Common myeloid progenitor, CD34-positive (primary cell): ENCODE results near the gene TMEM141.
"Not testable (repeated sequence)": the region's sequence is repeated elsewhere in the genome, so short reads cannot be mapped to it uniquely, and the experiment has no call there.

ENCODE experiments used
- CTCF ChIA-PET: fragments of 350-600 bp; sonication (Branson Sonifier 250); formaldehyde crosslinking; loops from one replicate; lab custom pipeline; 2021; ENCODE audit warnings: antibody characterized with exemption; lab: Charles Lee
- POLR2A ChIA-PET: fragments of 350-600 bp; sonication (Branson Sonifier 250); formaldehyde crosslinking; loops from one replicate; lab custom pipeline; 2021; ENCODE audit warnings: antibody characterized with exemption; lab: Charles Lee
- DNase-seq, 3 donors: peaks; one replicate each; pipeline versions ENCODE4 v3.0.0 to v3.0.0-alpha.2; 2013
- H3K27ac ChIP-seq, 2 experiments: 1 replicate in 1 of 2; 2 replicates in 1 of 2; pipeline ENCODE4 v1.7.0; 2013; ENCODE audit warnings: inconsistent platforms in 2 of 2, low read length in 2 of 2, mild to moderate bottlenecking in 2 of 2, low read depth in 1 of 2, moderate library complexity in 1 of 2; ENCODE audit not compliant: severe bottlenecking in 2 of 2, insufficient read depth in 1 of 2, poor library complexity in 1 of 2
- H3K27me3 ChIP-seq, 5 experiments: replicated peaks in 2 of 5; 1 replicate in 3 of 5; 2 replicates in 2 of 5; pipeline versions ENCODE4 v1.6.1 to v1.7.0; 2013; ENCODE audit warnings: low read length in 4 of 5, mild to moderate bottlenecking in 2 of 5, moderate library complexity in 2 of 5, inconsistent platforms in 1 of 5; ENCODE audit not compliant: insufficient read depth in 5 of 5, control insufficient read depth in 4 of 5
- H3K36me3 ChIP-seq, 4 experiments: 1 replicate in 2 of 4; 2 replicates in 2 of 4; pipeline versions ENCODE4 v1.6.1 to v1.7.0; 2013; ENCODE audit warnings: low read length in 3 of 4, control low read depth in 1 of 4, mild to moderate bottlenecking in 1 of 4; ENCODE audit not compliant: control insufficient read depth in 4 of 4, insufficient read depth in 4 of 4
- H3K4me1 ChIP-seq, 4 experiments: 1 replicate in 3 of 4; 2 replicates in 1 of 4; pipeline versions ENCODE4 v1.6.1 to v1.7.1; 2013; ENCODE audit warnings: low read length in 3 of 4, mild to moderate bottlenecking in 3 of 4, control low read depth in 1 of 4, inconsistent platforms in 1 of 4, moderate library complexity in 1 of 4; ENCODE audit not compliant: control insufficient read depth in 4 of 4, insufficient read depth in 4 of 4; ENCODE audit errors: control extremely low read depth in 1 of 4
- H3K4me3 ChIP-seq, 7 experiments: 1 replicate in 4 of 7; 2 replicates in 3 of 7; pipeline versions ENCODE4 v1.5.1 to v1.7.0; 2013; ENCODE audit warnings: mild to moderate bottlenecking in 7 of 7, low read length in 6 of 7, moderate library complexity in 6 of 7, inconsistent platforms in 2 of 7, low read depth in 2 of 7, control low read depth in 1 of 7; ENCODE audit not compliant: insufficient read depth in 4 of 7, control insufficient read depth in 1 of 7; ENCODE audit errors: extremely low read depth in 1 of 7
- H3K9me3 ChIP-seq, 5 experiments: 1 replicate in 4 of 5; 2 replicates in 1 of 5; pipeline versions ENCODE4 v1.6.1 to v1.7.1; 2013; ENCODE audit warnings: low read length in 4 of 5, mild to moderate bottlenecking in 2 of 5, inconsistent platforms in 1 of 5, low read depth in 1 of 5, moderate library complexity in 1 of 5; ENCODE audit not compliant: control insufficient read depth in 4 of 5, insufficient read depth in 2 of 5; ENCODE audit errors: control extremely low read depth in 1 of 5
- WGBS: methylation state at CpG from one replicate; pipeline ENCODE4 v1.1.5; 2013; ENCODE audit not compliant: insufficient coverage; 5-methylcytosine and 5-hydroxymethylcytosine counted together

Gene TMEM141

DNA sequence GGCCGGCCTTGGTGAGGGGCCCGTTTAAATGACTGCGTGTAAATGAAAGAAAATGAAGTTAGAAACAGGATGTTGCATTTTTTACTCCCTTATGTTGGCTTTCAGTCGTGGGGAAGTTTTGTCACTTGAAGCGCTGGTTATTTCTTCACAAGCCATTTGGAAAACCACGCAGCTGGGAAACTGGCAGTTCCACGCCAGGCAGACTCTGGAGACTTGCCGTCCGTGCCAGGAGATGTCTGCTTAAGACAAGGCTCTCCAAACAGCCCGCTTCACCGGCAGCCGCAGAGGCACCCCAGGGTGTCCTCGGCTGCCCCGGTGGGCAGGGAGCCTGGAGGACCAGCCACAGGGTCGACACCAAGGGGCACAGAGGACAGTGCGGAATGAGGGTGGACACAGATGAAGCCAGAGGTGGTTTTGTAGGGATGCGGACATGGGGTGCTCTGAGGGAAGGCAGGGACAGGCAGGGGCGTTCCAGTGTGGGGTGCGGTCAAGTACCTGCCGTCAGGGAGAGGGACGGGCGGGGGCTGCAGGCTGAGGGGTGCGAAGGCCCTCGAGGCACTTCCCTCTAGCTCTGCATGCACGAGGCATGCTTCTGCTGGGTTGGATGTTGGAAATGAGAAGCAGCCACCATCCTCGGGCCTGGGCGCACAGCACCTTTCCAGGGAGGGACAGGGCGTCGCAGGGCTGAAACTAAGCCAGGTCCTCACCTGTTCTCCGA is 40.0 kb downstream of the TMEM141 start:
- Histone ChIP-seq H3K4me1 (no peaks in the 10 kb centered on the region), H3K27me3 (no peaks in the 10 kb centered on the region), H3K36me3 (peaks cover 15 to 74% (median 50%) of the 10 kb centered on the region in 4 experiments), H3K9me3 (no peaks in the 10 kb centered on the region), H3K27ac (no peak overlapping the region), H3K4me3 (no peak overlapping the region)
- POLR2A ChIA-PET: no interaction called here
- WGBS: over 99% methylated on average over 26 of the region's 30 CpGs
- CTCF ChIA-PET: interaction anchor here (1.6 to 2.6 kb wide), 2 partner anchors 8 to 12 kb away, joined by 5 to 9 read pairs; no protein-coding TSS in a partner anchor
- no peak for DNase-seq

DNA sequence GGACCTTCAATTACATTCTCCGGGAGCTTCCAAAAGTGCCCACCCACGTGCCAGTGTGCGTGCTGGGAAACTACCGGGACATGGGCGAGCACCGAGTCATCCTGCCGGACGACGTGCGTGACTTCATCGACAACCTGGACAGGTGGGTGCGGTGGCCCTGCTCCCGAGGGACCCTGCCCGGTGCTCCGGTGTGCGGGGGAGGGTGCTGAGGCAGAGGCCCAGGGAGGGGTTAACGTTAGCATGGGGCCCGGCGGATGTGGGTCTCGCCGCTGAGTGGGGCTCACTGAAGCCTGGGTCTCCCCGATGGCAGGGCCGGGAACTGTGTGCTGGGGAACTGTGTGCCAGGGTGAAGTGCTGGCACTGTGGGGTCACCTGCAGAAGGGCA is 40.6 kb downstream of the TMEM141 start:
- CTCF ChIA-PET: interaction anchor here (1.6 to 2.7 kb wide), 2 partner anchors 9 to 11 kb away, joined by 5 to 13 read pairs; partner anchors contain the start of gene AJM1
- Histone ChIP-seq H3K9me3 (no peaks in the 10 kb centered on the region), H3K27ac (no peak overlapping the region), H3K4me3 (no peak overlapping the region), H3K4me1 (no peaks in the 10 kb centered on the region), H3K36me3 (peaks cover 10 to 73% (median 48%) of the 10 kb centered on the region in 4 experiments), H3K27me3 (no peaks in the 10 kb centered on the region)
- 96% methylated on average over 20 of the region's 23 CpGs for WGBS
- DNase-seq: no peak
- POLR2A ChIA-PET: no interaction called here

DNA sequence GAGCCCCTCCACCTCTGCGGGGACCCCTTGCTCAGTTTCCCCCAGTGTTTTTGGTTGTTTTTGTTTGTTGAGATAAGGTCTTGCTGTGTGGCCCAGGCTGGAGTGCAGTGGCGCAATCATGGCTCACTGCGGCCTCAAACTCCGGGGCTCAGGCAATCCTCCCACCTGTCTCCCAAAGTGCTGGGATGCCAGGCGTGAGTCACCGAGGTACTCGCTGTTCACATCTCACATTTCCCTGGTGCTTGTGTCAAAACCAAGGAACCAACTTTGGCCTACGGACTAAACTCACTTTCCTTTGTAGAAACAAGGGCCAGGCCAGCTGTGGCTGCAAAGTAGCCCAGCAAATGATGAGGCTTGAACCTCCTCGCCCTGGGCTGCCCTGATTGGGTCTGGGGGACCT is 41.4 kb downstream of the TMEM141 start:
- peaks cover 10 to 65% (median 44%) of the 10 kb centered on the region in 4 experiments for H3K36me3 ChIP-seq
- no peak for DNase-seq
- no peak overlapping the region for H3K4me3 ChIP-seq
- ChIA-PET POLR2A (interaction anchor here (0.6 kb wide), 2 partner anchors 52 to 54 kb away, joined by 3 read pairs; no protein-coding TSS in a partner anchor), CTCF (interaction anchor here (1.6 to 2.7 kb wide), 2 partner anchors 10 kb away, joined by 5 to 13 read pairs; partner anchors contain the start of gene AJM1)
- WGBS: 98% methylated on average over 9 of the region's 9 CpGs
- no peak overlapping the region for H3K27ac ChIP-seq
- no peaks in the 10 kb centered on the region for H3K4me1 ChIP-seq
- H3K27me3 ChIP-seq: no peaks in the 10 kb centered on the region
- H3K9me3 ChIP-seq: no peaks in the 10 kb centered on the region

DNA sequence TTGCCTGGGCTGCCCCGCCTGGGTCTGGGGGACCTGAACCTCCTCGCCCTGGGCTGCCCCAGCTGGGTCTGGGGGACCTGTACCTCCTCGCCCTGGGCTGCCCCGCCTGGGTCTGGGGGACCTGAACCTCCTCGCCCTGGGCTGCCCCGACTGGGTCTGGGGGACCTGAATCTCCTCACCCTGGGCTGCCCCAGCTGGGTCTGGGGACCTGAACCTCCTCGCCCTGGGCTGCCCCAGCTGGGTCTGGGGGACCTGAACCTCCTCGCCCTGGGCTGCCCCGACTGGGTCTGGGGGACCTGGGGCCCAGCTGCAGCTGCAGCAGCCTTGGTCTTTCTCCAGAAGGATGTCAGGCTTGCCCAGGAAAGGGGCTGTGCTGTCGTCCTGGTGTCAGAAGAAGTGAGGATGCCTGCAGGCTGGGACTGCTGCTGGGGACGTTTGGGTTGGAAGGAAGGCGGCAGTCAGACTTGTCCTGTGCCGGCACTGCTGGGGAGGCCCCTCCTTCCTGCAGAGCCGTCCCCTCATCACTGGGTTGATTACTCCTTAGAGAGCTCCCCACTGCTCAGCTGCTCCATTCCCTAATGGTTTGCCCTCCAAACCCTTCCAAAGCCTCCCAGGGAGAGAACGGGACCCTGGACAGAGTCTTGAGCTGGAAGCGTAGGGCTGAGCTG is 42.4 kb downstream of the TMEM141 start:
- ChIA-PET CTCF (interaction anchor here (2.7 kb wide), 1 partner anchor 9 kb away, joined by 13 read pairs; the partner anchor contains the start of gene AJM1), POLR2A (interaction anchor here (0.6 kb wide), 1 partner anchor 51 kb away, joined by 3 read pairs; no protein-coding TSS in a partner anchor)
- H3K4me1 ChIP-seq, H3K27me3 ChIP-seq, DNase-seq, H3K27ac ChIP-seq, H3K9me3 ChIP-seq, H3K4me3 ChIP-seq: not testable (repeated sequence)
- 98% methylated on average over 13 of the region's 16 CpGs for WGBS
- peaks cover 10 to 61% (median 40%) of the 10 kb centered on the region in 4 experiments for H3K36me3 ChIP-seq

DNA sequence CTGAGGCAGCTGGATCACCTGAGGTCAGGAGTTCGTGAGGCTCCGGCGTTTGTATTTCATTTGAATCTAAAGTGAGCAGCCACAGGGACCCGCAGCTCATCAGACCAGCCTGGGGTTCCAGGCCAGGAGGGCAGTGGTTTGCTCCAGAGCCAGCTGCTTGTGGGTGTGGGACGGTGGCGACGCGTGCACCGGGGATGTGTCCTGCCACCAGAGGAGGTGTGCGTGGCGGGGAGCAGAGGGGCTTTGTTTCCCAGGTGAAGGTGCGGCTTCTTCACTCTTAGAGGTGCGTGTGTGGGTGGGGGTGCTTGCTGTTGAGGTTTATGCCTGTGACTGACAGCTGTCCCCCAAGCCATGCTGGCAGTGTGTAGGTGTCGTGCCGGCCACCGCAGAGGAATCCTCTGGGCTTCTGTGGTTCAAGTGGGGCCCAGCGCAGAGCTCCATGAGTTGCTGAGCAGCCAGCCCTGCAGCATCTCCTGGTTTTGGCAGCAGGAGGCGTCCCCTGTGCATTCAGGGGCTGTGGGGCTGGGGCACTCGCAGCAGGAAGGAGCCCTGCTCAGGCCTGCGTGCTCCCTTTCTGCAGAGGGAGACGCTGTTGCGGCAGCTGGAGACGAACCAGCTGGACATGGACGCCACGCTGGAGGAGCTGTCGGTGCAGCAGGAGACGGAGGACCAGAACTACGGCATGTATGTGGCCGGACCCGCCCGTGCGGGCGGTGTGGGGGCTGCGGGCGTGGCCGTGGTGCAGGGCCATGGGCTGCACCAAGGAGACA is 44.2 kb downstream of the TMEM141 start:
- over 99% methylated on average over 30 of the region's 36 CpGs for WGBS
- POLR2A ChIA-PET: interaction anchor here (0.6 to 1.0 kb wide), 4 partner anchors 13 to 357 kb away, joined by 3 to 7 read pairs (median 5); no protein-coding TSS in a partner anchor
- H3K4me3 ChIP-seq: no peak overlapping the region
- no peak for DNase-seq
- H3K9me3 ChIP-seq: no peaks in the 10 kb centered on the region
- H3K27me3 ChIP-seq: no peaks in the 10 kb centered on the region
- peaks cover 6 to 57% (median 35%) of the 10 kb centered on the region in 4 experiments for H3K36me3 ChIP-seq
- no peaks in the 10 kb centered on the region for H3K4me1 ChIP-seq
- CTCF ChIA-PET: interaction anchor here (0.8 to 0.9 kb wide), 2 partner anchors 9 to 108 kb away, joined by 3 read pairs; no protein-coding TSS in a partner anchor
- H3K27ac ChIP-seq: no peak overlapping the region

DNA sequence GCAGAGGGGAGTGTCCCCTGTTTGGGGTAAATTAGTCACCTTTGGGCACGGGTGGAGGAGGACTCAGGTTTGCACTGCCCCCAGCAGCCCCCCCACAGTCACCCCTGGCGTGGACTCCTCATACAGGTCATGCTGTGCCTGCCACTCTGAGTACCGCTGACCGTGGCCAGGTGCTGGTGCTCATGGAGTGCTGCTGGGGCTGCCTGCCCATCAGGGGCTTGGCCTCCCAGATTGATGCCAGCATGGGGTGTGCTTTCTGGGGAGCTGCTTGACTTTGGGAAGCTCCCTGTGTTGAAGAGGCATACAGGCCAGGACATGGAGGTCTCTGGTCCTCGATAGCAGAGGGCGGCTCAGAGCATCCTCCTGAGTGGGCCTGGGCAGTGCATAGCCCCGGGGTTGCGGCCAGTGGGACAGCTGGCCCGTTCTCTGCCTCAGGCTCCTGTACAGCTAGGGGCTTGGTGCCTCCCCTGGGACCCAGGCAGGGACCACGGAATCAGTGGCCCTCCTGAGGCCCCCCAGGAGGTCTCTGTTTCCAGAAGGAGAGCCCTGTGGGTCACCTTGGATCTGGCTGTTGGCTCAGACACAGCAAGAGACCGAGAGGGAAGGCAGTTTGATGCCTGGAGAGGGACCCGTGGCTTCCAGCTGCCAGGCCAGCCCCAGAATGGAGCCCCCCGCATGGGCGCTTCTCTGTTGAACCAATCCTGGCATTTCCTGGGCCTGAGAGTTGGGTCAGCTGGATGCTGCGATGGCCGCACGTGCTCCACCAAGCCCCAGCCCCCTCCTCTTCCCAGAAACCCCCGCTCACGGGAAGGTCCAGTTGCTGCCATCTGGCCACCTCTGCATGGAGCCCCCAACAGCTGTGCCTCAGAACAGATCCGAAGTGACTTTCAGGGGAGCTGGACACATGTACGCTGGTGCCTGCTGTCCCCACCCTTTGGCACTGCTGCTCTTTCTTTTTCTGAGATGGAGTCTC is 45.1 kb downstream of the TMEM141 start:
- POLR2A ChIA-PET: interaction anchor here (0.7 to 1.0 kb wide), 2 partner anchors 12 to 16 kb away, joined by 3 to 4 read pairs; no protein-coding TSS in a partner anchor
- peaks cover 0 to 3% (median under 1%) of the 10 kb centered on the region in 4 experiments for H3K4me1 ChIP-seq
- WGBS: 96% methylated on average over 19 of the region's 21 CpGs
- no peak overlapping the region for H3K27ac ChIP-seq
- no peaks in the 10 kb centered on the region for H3K27me3 ChIP-seq
- CTCF ChIA-PET: interaction anchor here (0.7 to 1.0 kb wide), 3 partner anchors 8 to 199 kb away, joined by 3 to 4 read pairs (median 3); no protein-coding TSS in a partner anchor
- no peak for DNase-seq
- no peaks in the 10 kb centered on the region for H3K9me3 ChIP-seq
- no peak overlapping the region for H3K4me3 ChIP-seq
- peaks cover 2 to 48% (median 29%) of the 10 kb centered on the region in 4 experiments for H3K36me3 ChIP-seq
